ENCODE measurements around the gene GAS2L2. TPM values are rescaled to one million over a fixed set of nuclear protein-coding genes. Genes with fewer than 3 reads are reported as not detected.
"Not testable (repeated sequence)": the region's sequence is repeated elsewhere in the genome, so short reads cannot be mapped to it uniquely, and the experiment has no call there.

Gene GAS2L2
- total RNA-seq, 4 donors from 2014 or later = not detected

- intact Hi-C loops (cut with DNase I) = no loop called here
- H3K9me3 ChIP-seq = no peaks in the 10 kb centered on the region
- H3K4me3 ChIP-seq (replicated peaks in 1 of 3) = no peak overlapping the region
- WGBS, 2 donors = 75 to 83% methylated on average over 5 of the region's 5 CpGs
- no peak for DNase-seq
- peaks cover 0 to 16% of the 10 kb centered on the region in 2 donors for H3K36me3 ChIP-seq
- H3K4me1 ChIP-seq = no peaks in the 10 kb centered on the region
- no peaks in the 10 kb centered on the region for H3K27me3 ChIP-seq
- H3K27ac ChIP-seq = no peak overlapping the region
- TF ChIP-seq POLR2A (IDR thresholded peaks at IDR 0.05) (no peak), CTCF (IDR thresholded peaks at IDR 0.05) (no peak)
Observed at GRCh38 chr17:35705705-35706104, 47.3 kb downstream of the GAS2L2 start.

- TF ChIP-seq CTCF (IDR thresholded peaks at IDR 0.05) (no peak), POLR2A (IDR thresholded peaks at IDR 0.05) (no peak)
- Histone ChIP-seq H3K4me3 (replicated peaks in 1 of 3) (no peak overlapping the region), H3K36me3 (peaks cover 0 to 11% of the 10 kb centered on the region in 2 donors), H3K9me3 (no peaks in the 10 kb centered on the region), H3K27ac (no peak overlapping the region), H3K4me1 (no peaks in the 10 kb centered on the region), H3K27me3 (no peaks in the 10 kb centered on the region)
- DNase-seq = no peak
- WGBS, 2 donors = 95 to 100% methylated on average over 1 of the region's 1 CpG
- intact Hi-C loops (cut with DNase I) = no loop called here
Observed at GRCh38 chr17:35705230-35705629, 47.8 kb downstream of the GAS2L2 start.

- H3K4me1 ChIP-seq; DNase-seq; H3K27me3 ChIP-seq; H3K9me3 ChIP-seq; H3K4me3 ChIP-seq (replicated peaks in 1 of 3); intact Hi-C loops (cut with DNase I); H3K36me3 ChIP-seq; H3K27ac ChIP-seq: not testable (repeated sequence)
- WGBS, 2 donors = 97 to 98% methylated on average over 2 of the region's 2 CpGs
Observed at GRCh38 chr17:35703308-35703707, 49.7 kb downstream of the GAS2L2 start.

- Histone ChIP-seq H3K9me3 (no peaks in the 10 kb centered on the region), H3K4me3 (replicated peaks in 1 of 3) (no peak overlapping the region), H3K4me1 (no peaks in the 10 kb centered on the region), H3K27ac (no peak overlapping the region), H3K36me3 (no peaks in the 10 kb centered on the region), H3K27me3 (no peaks in the 10 kb centered on the region)
- WGBS, 2 donors = 88 to 92% methylated on average over 5 of the region's 5 CpGs
- no peak for TF ChIP-seq CTCF (IDR thresholded peaks at IDR 0.05)
- TF ChIP-seq POLR2A (IDR thresholded peaks at IDR 0.05) = no peak
- intact Hi-C loops (cut with DNase I) = no loop called here
- DNase-seq = no peak
Observed at GRCh38 chr17:35701491-35701890, 51.5 kb downstream of the GAS2L2 start.

GRCh38 chr17:35700150-35700549 lies 52.9 kb downstream of the GAS2L2 start:
- WGBS, 2 donors = 89 to 91% methylated on average over 6 of the region's 6 CpGs
- no peak for DNase-seq
- no peaks in the 10 kb centered on the region for H3K27me3 ChIP-seq
- H3K4me3 ChIP-seq (replicated peaks in 1 of 3) = no peak overlapping the region
- peaks cover 6 to 7% of the 10 kb centered on the region in 2 donors for H3K36me3 ChIP-seq
- H3K27ac ChIP-seq = no peak overlapping the region
- H3K9me3 ChIP-seq = no peaks in the 10 kb centered on the region
- TF ChIP-seq CTCF (IDR thresholded peaks at IDR 0.05) (no peak), POLR2A (IDR thresholded peaks at IDR 0.05) (no peak)
- no peaks in the 10 kb centered on the region for H3K4me1 ChIP-seq
- intact Hi-C loops (cut with DNase I) = no loop called here

- intact Hi-C loops (cut with DNase I) = no loop called here
- TF ChIP-seq CTCF (IDR thresholded peaks at IDR 0.05) (no peak), POLR2A (IDR thresholded peaks at IDR 0.05) (no peak)
- H3K27me3 ChIP-seq = no peaks in the 10 kb centered on the region
- WGBS, 2 donors = 95 to 99% methylated on average over 2 of the region's 2 CpGs
- no peaks in the 10 kb centered on the region for H3K9me3 ChIP-seq
- H3K36me3 ChIP-seq = peaks cover 13 to 17% of the 10 kb centered on the region in 2 donors
- no peak overlapping the region for H3K4me3 ChIP-seq (replicated peaks in 1 of 3)
- no peak overlapping the region for H3K27ac ChIP-seq
- DNase-seq = no peak
- H3K4me1 ChIP-seq = no peaks in the 10 kb centered on the region
Observed at GRCh38 chr17:35698800-35699199, 54.2 kb downstream of the GAS2L2 start.

All from thyroid gland (tissue), 4 donors.